Lower leg skin (tissue), 4 donors: ENCODE measurements around the gene AQP3. TPM values are rescaled to one million over a fixed set of nuclear protein-coding genes. Genes with fewer than 3 reads are reported as not detected.
"Not testable (repeated sequence)": the region's sequence is repeated elsewhere in the genome, so short reads cannot be mapped to it uniquely, and the experiment has no call there.

Experiments
- DNase-seq, 2 donors: peaks; one replicate each; pipeline ENCODE4 v3.0.0-alpha.2; 2019; ENCODE audit warnings: low spot score in 2 of 2
- H3K4me3 ChIP-seq: fragments of 200-600 bp; sonication (generic); 2 replicates; pipeline ENCODE4 v1.5.1; 2017; ENCODE audit warnings: mild to moderate bottlenecking, low read depth; ENCODE audit not compliant: poor library complexity, severe bottlenecking
- POLR2A ChIP-seq, 2 donors: fragments of 450-650 bp; IDR thresholded peaks; one replicate each; pipeline ENCODE4 v1.6.1; 2016 to 2017; ENCODE audit warnings: antibody characterized with exemption in 2 of 2, mild to moderate bottlenecking in 1 of 2, moderate library complexity in 1 of 2
- whole genome bisulfite sequencing, 2 donors: methylation state at CpG; one replicate each; pipeline ENCODE4 v1.1.5; 2018; 5-methylcytosine and 5-hydroxymethylcytosine counted together
- intact Hi-C: fragments of 100-400 bp; cut with DNase I; formaldehyde crosslinking; loops from one replicate; pipeline ENCODE4 v1.15.0; 2023; ENCODE audit warnings: low total_unique reads
- total RNA-seq, 4 donors: library from RNA; depleted of rRNA; stranded (reverse); fragments of >200 nt; gene quantifications; one replicate each; pipeline ENCODE4 v1.1.0, GENCODE V29; 2016
- TF ChIP-seq, protein P1 (sequence below), 3 donors: fragments of 450-650 bp; IDR thresholded peaks; one replicate each; pipeline ENCODE4 v1.5.1; 2016; ENCODE audit warnings: antibody characterized with exemption in 3 of 3, mild to moderate bottlenecking in 3 of 3, moderate library complexity in 2 of 3

The AQP3 gene
- 1,000 to 10,000 TPM in 2 of 4 donors, 100 to 1,000 TPM in 2; 728 to 1,697 (median 1,073) TPM for total RNA-seq

DNA sequence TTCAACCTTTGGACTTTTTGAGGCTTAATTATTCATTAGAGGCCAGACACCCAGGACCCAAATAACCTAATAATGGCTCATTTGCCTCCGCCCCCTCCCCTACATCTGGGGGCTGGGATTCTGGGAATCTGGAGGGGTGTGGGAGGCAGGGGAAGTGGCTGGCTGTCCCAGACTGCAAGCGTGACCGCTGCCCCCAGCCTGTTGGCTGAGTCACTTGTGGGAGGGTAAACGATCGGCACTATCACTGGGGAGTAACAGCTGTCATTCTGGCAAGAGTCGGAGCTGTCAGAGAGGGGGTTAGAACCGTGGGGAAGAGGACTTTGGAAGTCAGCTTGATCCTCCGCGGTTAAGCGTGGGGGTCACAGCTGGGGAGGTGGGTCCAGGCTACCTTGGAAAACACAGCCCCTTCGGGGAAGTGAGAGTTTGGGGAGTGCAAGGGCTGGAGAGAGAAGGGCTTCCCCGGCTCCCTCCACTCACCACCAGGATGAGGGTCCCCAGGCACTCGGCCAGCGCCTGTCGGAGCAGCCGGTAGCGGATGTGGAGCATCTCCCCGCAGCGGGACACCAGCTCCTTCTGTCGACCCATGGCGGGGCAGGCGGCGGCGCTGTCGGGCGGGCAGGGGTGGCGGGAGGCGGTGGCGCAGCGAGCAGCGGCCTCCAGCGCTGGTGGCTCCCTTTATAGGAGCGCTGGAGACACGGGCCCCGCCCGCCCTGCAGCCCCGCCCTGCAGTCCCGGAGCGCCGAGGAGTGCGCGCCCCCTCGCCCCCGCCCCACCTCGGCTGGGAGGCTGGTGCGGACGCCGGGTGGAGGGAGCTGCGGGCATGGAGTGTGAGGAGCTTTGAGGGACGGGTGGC lies at the start of gene AQP3:
Gene AQP3 (minus strand): TSS at position 648 of the 853 bp plus-strand sequence. CDS start 63 bp downstream, at position 585.
- intact Hi-C loops = no loop called here
- 0 to 2% methylated on average over 37 to 42 of the region's 50 CpGs for WGBS, 2 donors
- TF ChIP-seq, protein P1, sequence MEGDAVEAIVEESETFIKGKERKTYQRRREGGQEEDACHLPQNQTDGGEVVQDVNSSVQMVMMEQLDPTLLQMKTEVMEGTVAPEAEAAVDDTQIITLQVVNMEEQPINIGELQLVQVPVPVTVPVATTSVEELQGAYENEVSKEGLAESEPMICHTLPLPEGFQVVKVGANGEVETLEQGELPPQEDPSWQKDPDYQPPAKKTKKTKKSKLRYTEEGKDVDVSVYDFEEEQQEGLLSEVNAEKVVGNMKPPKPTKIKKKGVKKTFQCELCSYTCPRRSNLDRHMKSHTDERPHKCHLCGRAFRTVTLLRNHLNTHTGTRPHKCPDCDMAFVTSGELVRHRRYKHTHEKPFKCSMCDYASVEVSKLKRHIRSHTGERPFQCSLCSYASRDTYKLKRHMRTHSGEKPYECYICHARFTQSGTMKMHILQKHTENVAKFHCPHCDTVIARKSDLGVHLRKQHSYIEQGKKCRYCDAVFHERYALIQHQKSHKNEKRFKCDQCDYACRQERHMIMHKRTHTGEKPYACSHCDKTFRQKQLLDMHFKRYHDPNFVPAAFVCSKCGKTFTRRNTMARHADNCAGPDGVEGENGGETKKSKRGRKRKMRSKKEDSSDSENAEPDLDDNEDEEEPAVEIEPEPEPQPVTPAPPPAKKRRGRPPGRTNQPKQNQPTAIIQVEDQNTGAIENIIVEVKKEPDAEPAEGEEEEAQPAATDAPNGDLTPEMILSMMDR (IDR thresholded peaks at IDR 0.05) = no peak
- TF ChIP-seq POLR2A (IDR thresholded peaks at IDR 0.05) = no peak
- H3K4me3 ChIP-seq = peak within 1 kb of the TSS; percentile 50
- peak; percentile 59 to 96 for DNase-seq

DNA sequence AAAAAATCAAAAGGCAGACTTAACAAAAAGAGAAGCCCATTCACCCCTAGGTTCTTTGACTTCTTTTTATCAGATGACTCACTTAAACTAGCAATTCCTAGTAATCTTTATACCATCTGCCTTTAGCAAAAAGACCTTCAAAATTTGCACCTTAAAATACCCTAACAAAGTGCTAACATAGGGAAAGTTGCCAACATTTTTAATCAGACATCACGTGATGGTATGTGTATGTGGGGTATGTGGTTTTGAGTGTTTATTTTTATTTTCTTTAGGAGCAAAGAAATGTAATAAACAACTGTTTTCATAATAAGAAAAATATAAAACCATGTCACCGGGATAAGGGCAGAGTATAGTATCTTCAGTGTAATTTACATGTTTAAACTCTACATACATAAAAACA lies 46.4 kb upstream of the AQP3 start:
- H3K4me3 ChIP-seq, DNase-seq, intact Hi-C loops: not testable (repeated sequence)
- 63 to 69% methylated on average over 2 of the region's 2 CpGs for WGBS, 2 donors

DNA sequence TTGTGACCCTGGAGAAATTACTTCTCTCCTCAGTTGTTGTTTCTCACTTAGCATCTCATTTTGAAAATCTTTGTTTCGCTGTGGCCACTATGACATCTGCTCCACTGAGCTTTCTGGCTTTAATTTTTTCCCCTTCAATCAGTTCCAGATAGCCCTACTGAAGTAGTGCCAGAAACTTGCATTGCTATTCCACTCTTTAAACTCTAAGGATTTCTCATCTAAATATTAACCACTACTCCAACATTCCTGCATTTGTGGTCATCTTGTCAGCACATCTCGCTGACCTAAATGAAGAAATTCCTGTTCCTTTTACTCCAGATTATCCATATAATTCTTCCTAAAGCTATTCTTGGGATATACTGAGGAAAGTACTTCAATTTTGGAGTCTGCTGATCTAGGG lies 41.7 kb upstream of the AQP3 start:
- intact Hi-C loops = no loop called here

DNA sequence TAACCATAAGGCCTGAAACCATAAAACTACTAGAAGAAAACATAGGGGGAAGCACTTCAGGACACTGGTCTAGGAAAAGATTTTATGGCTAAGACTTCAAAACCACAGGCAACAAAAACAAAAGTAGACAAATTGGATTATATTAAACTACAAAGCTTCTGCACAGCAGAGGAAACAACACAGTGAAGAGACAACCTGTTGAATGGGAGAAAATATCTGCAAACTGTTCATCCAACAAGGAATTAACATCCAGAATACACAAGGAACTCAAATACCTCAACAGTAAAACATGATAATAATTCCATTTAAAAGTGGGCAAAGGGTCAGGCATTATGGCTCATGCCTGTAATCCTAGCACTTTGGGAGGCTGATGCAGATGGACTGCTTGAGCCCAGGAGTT lies 37.9 kb upstream of the AQP3 start:
- H3K4me3 ChIP-seq, intact Hi-C loops, DNase-seq: not testable (repeated sequence)

More for the DNA sequence above, 41.7 kb upstream of the AQP3 start:
- DNase-seq = no peak
- TF ChIP-seq POLR2A (IDR thresholded peaks at IDR 0.05) = no peak
- TF ChIP-seq, protein P1 (IDR thresholded peaks at IDR 0.05) = no peak
- H3K4me3 ChIP-seq = no peak overlapping the region
- 51 to 65% methylated on average over 2 of the region's 2 CpGs for WGBS, 2 donors

DNA sequence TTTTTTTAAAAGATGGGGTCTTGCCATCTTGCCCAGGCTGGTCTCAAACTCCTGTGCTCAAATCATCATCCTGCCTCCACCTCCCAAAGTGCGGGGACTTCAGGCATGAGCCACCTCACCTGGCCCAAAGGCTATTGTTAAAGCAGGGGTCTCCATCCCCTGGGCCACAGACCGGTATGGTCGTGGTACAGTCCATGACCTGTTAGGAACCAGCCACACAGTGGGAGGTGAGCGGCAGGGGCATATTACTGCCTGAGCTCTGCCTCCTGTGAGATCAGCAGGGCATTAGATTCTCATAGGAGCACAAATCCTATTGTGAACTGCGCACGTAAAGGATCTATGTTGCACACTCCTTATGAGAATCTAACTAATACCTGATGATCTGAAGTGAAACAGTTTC lies 33.6 kb upstream of the AQP3 start:
- no peak overlapping the region for H3K4me3 ChIP-seq
- TF ChIP-seq POLR2A (IDR thresholded peaks at IDR 0.05) = no peak
- TF ChIP-seq, protein P1 (IDR thresholded peaks at IDR 0.05) = no peak
- DNase-seq = peak in 1 of 2 donors; percentile 48
- WGBS, 2 donors = 94 to 95% methylated on average over 6 of the region's 6 CpGs
- intact Hi-C loops = no loop called here

DNA sequence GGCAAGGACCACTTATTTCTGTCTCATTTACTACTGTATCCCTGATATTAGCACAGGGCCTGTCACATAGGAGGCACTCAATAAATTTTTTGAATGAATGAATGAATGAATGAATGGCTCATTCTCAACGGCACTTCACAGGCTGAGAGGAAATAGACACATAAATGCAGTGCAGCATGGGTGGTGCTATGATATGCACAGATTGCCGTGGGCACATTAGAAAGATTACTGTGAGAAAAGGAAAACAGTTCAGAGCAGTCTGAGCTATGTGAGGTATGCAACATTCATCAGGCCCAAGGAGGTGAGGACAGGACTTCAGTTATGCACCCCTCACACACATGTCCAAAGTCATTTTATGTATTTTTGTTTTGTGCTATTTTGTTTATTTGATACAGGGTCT lies 32.7 kb upstream of the AQP3 start:
- H3K4me3 ChIP-seq = no peak overlapping the region
- no peak for TF ChIP-seq POLR2A (IDR thresholded peaks at IDR 0.05)
- TF ChIP-seq, protein P1 (IDR thresholded peaks at IDR 0.05) = no peak
- 42 to 60% methylated on average over 2 of the region's 2 CpGs for WGBS, 2 donors
- DNase-seq = no peak
- intact Hi-C loops = no loop called here

DNA sequence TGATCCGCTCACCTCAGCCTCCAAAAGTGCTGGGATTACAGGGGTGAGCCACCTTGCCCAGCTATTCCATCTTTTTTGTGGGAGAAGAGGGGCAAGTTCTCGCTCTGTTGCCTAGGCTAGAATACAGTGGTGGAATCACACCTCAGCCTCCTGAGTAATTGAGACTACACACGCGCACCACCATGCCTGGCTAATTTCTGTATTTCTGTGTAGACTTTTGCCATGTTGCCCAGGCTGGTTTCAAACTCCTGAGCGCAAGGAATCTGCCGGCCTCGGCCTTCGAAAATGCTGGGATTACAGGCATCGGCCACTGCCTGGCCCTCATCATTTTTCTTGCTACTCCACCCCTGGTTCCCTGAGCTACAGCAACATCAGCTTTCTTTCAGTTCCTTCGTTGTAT lies 29.1 kb upstream of the AQP3 start:
- DNase-seq = no peak
- 92 to 96% methylated on average over 10 of the region's 10 CpGs for WGBS, 2 donors
- no peak for TF ChIP-seq POLR2A (IDR thresholded peaks at IDR 0.05)
- TF ChIP-seq, protein P1 (IDR thresholded peaks at IDR 0.05) = no peak
- no peak overlapping the region for H3K4me3 ChIP-seq
- intact Hi-C loops = no loop called here
